Measurements from ENCODE around the gene NINJ2.

DNA sequence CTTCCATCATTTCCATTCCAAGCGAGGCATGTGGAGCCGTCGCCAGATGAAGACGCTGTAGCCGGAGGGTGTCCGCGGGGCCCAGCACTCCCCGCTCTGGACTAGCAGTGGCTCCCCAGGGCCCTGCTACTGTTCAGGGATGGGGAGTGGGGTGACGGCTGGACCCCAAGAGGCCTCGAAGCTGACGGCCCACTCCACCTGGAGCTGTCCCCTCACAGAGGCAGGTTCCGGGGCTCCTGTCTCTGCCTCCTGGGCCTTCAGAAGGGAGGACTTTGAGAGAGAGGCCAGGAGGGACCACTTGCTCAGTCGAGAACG lies 101.9 kb downstream of the NINJ2 start:
- TF ChIP-seq, protein P1, sequence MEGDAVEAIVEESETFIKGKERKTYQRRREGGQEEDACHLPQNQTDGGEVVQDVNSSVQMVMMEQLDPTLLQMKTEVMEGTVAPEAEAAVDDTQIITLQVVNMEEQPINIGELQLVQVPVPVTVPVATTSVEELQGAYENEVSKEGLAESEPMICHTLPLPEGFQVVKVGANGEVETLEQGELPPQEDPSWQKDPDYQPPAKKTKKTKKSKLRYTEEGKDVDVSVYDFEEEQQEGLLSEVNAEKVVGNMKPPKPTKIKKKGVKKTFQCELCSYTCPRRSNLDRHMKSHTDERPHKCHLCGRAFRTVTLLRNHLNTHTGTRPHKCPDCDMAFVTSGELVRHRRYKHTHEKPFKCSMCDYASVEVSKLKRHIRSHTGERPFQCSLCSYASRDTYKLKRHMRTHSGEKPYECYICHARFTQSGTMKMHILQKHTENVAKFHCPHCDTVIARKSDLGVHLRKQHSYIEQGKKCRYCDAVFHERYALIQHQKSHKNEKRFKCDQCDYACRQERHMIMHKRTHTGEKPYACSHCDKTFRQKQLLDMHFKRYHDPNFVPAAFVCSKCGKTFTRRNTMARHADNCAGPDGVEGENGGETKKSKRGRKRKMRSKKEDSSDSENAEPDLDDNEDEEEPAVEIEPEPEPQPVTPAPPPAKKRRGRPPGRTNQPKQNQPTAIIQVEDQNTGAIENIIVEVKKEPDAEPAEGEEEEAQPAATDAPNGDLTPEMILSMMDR (IDR thresholded peaks at IDR 0.05): no peak
- TF ChIP-seq CHD2 (IDR thresholded peaks at IDR 0.05; ENCODE audit: low read length, partially characterized antibody) (no peak), RFX5 (IDR thresholded peaks at IDR 0.05; ENCODE audit: low read length) (no peak), ELF1 (IDR thresholded peaks at IDR 0.05) (no peak)
